SK-N-SH (cell line): ENCODE data around the gene SURF4. TPM values are rescaled to one million over a fixed set of nuclear protein-coding genes. Genes with fewer than 3 reads are reported as not detected.

Experiments used
- CTCF ChIA-PET: fragments of 300-600, 350-600 bp; formaldehyde crosslinking; extraction: SDS; loops from one replicate; lab custom pipeline; 2021; lab: Yijun Ruan, JAX
- POLR2A ChIA-PET: fragments of 350-600 bp; sonication (Branson Sonifier 250); formaldehyde crosslinking; extraction: SDS; loops from one replicate; lab custom pipeline; 2020; ENCODE audit warnings: antibody characterized with exemption, inconsistent platforms; lab: Yijun Ruan, JAX
- DNase-seq: peaks from one replicate; pipeline ENCODE4 v3.0.0; 2012
- H2AFZ ChIP-seq: fragments of 200-600 bp; sonication (generic); 2 replicates; pipeline ENCODE4 v1.8.1; 2016; ENCODE audit warnings: antibody characterized with exemption, mild to moderate bottlenecking, low read depth
- H3F3A ChIP-seq: fragments of 200-600 bp; sonication (generic); replicated peaks from 2 replicates; pipeline ENCODE3; 2016; ENCODE audit warnings: antibody characterized with exemption, mild to moderate bottlenecking; ENCODE audit not compliant: insufficient read depth
- H3K27ac ChIP-seq, 2 experiments: fragments of 200-500 bp in 1 of 2; fragments of 200-600 bp in 1 of 2; sonication (Bioruptor generic) in 1 of 2; sonication (generic), shearing (Covaris generic) in 1 of 2; 2 replicates each; pipeline versions ENCODE4 v1.5.1 to v1.6.1; 2014 to 2016; ENCODE audit warnings: low read depth in 2 of 2, inconsistent platforms in 1 of 2, low read length in 1 of 2, mild to moderate bottlenecking in 1 of 2, mixed read lengths in 1 of 2
- H3K27me3 ChIP-seq: fragments of 200-600 bp; sonication (generic), shearing (Covaris generic); 2 replicates; pipeline ENCODE4 v1.6.1; 2016; ENCODE audit warnings: mixed run types; ENCODE audit not compliant: insufficient read depth
- H3K36me3 ChIP-seq, 2 experiments: fragments of 200-500 bp in 1 of 2; fragments of 200-600 bp in 1 of 2; sonication (Bioruptor generic) in 1 of 2; sonication (generic) in 1 of 2; replicated peaks in 1 of 2; 2 replicates each; pipeline versions ENCODE3 to v1.5.1; 2014 to 2016; ENCODE audit warnings: low read length in 1 of 2, mild to moderate bottlenecking in 1 of 2; ENCODE audit not compliant: insufficient read depth in 2 of 2, control insufficient read depth in 1 of 2
- H3K4me1 ChIP-seq, 2 experiments: fragments of 200-500 bp in 1 of 2; fragments of 200-600 bp in 1 of 2; sonication (Bioruptor generic) in 1 of 2; sonication (generic), shearing (Covaris generic) in 1 of 2; 2 replicates each; pipeline versions ENCODE4 v1.5.1 to v1.6.1; 2014 to 2016; ENCODE audit warnings: low read depth in 1 of 2, low read length in 1 of 2, mixed run types in 1 of 2; ENCODE audit not compliant: insufficient read depth in 2 of 2, control insufficient read depth in 1 of 2
- H3K4me2 ChIP-seq: fragments of 200-600 bp; sonication (generic), shearing (Covaris generic); 2 replicates; pipeline ENCODE4 v1.6.1; 2017; ENCODE audit warnings: mixed run types
- H3K4me3 ChIP-seq, 2 experiments: fragments of 200-500 bp in 1 of 2; fragments of 200-600 bp in 1 of 2; sonication (Bioruptor generic) in 1 of 2; sonication (generic), shearing (Covaris generic) in 1 of 2; 2 replicates each; pipeline versions ENCODE4 v1.5.1 to v1.8.1; 2014 to 2016; ENCODE audit warnings: low read depth in 2 of 2, inconsistent platforms in 1 of 2, low read length in 1 of 2, mild to moderate bottlenecking in 1 of 2, mixed read lengths in 1 of 2, moderate library complexity in 1 of 2
- H3K79me2 ChIP-seq: fragments of 200-600 bp; sonication (generic); 2 replicates; pipeline ENCODE4 v1.8.1; 2017; ENCODE audit warnings: mild to moderate bottlenecking; ENCODE audit not compliant: insufficient read depth
- H3K9ac ChIP-seq: fragments of 200-600 bp; sonication (generic); 2 replicates; pipeline ENCODE4 v1.6.1; 2017; ENCODE audit warnings: mixed run types
- H3K9me2 ChIP-seq: fragments of 200-600 bp; sonication (generic); 2 replicates; pipeline ENCODE4 v1.6.1; 2017; ENCODE audit warnings: mixed run types
- H3K9me3 ChIP-seq: fragments of 200-600 bp; sonication (generic); 2 replicates; pipeline ENCODE4 v1.6.1; 2017; ENCODE audit warnings: mixed run types, mild to moderate bottlenecking, moderate library complexity
- H4K20me1 ChIP-seq: fragments of 200-600 bp; sonication (generic); 2 replicates; pipeline ENCODE4 v1.6.1; 2017; ENCODE audit warnings: mild to moderate bottlenecking, mixed run types; ENCODE audit not compliant: insufficient read depth
- CTCF ChIP-seq: fragments of 200-600 bp; sonication (generic); IDR thresholded peaks from 2 replicates; pipeline ENCODE4 v1.6.1; 2017; ENCODE audit warnings: antibody characterized with exemption, mild to moderate bottlenecking, moderate library complexity
- EP300 ChIP-seq, 2 experiments: IDR thresholded peaks; 2 replicates each; pipeline versions ENCODE4 v1.4.0 to v1.6.1; 2012; ENCODE audit warnings: borderline replicate concordance in 1 of 2, low read depth in 1 of 2, low read length in 1 of 2
- EZH2phosphoT487 ChIP-seq: fragments of 200-600 bp; sonication (generic); IDR thresholded peaks from 2 replicates; pipeline ENCODE4 v1.6.1; 2017; ENCODE audit warnings: low read depth, mixed run types, mild to moderate bottlenecking, antibody characterized with exemption, moderate library complexity, borderline replicate concordance
- FOXM1 ChIP-seq: IDR thresholded peaks from 2 replicates; pipeline ENCODE4 v1.4.0; 2012; ENCODE audit warnings: low read depth, mild to moderate bottlenecking
- IRF3 ChIP-seq: fragments of 150-350 bp; IDR thresholded peaks from 2 replicates; pipeline ENCODE4 v1.6.1; 2016; ENCODE audit warnings: mild to moderate bottlenecking, low read depth, low read length
- MAX ChIP-seq: IDR thresholded peaks from 2 replicates; pipeline ENCODE4 v1.4.0; 2012; ENCODE audit warnings: low read depth
- NFIC ChIP-seq: IDR thresholded peaks from 2 replicates; pipeline ENCODE4 v1.4.0; 2012; ENCODE audit warnings: borderline replicate concordance
- RCOR1 ChIP-seq: fragments of 150-350 bp; IDR thresholded peaks from 2 replicates; pipeline ENCODE4 v1.6.1; 2017; ENCODE audit warnings: antibody characterized with exemption, low read length
- REST ChIP-seq: IDR thresholded peaks from 2 replicates; pipeline ENCODE4 v1.6.1; 2012; ENCODE audit warnings: mild to moderate bottlenecking, low read depth, low read length, moderate library complexity
- RFX5 ChIP-seq: IDR thresholded peaks from 2 replicates; pipeline ENCODE4 v1.6.1; 2012; ENCODE audit warnings: mild to moderate bottlenecking, improper control_type of control experiment, low read length
- RXRA ChIP-seq: IDR thresholded peaks from 2 replicates; pipeline ENCODE4 v1.4.0; 2012; ENCODE audit warnings: low read depth, mild to moderate bottlenecking, borderline replicate concordance
- SMC3 ChIP-seq: IDR thresholded peaks from 2 replicates; pipeline ENCODE4 v1.6.1; 2012; ENCODE audit warnings: low read depth, low read length, improper control_type of control experiment
- TAF1 ChIP-seq: IDR thresholded peaks from 2 replicates; pipeline ENCODE4 v1.6.1; 2012; ENCODE audit warnings: low read depth, mild to moderate bottlenecking, low read length, moderate library complexity, borderline replicate concordance
- USF2 ChIP-seq: fragments of 150-350 bp; IDR thresholded peaks from 2 replicates; pipeline ENCODE4 v1.6.1; 2017; ENCODE audit warnings: antibody characterized with exemption, low read length, low read depth, borderline replicate concordance
- WGBS: methylation state at CpG from one replicate; pipeline ENCODE4 v1.1.6; 2017; ENCODE audit warnings: low lambda C conversion rate; 5-methylcytosine and 5-hydroxymethylcytosine counted together
- polyA plus RNA-seq, 3 experiments: library from polyadenylated mRNA; depleted of rRNA; stranded (reverse); fragments of >200 nt; gene quantifications; 2 replicates each; pipeline ENCODE4 v1.2.3, GENCODE V29; 2012

SURF4 gene
- polyA plus RNA-seq, 1 of the 3 experiments (the other 2 are of a cell fraction) = 165 TPM

GRCh38 chr9:133406480-133407307 is 30.8 kb upstream of the SURF4 start (continued):
- peak; percentile 89 for TF ChIP-seq CTCF
- TF ChIP-seq IRF3 = no peak
- TF ChIP-seq EP300 (IDR thresholded peaks at IDR 0.05; ENCODE audit: borderline replicate concordance in 1 of 2, low read depth in 1 of 2, low read length in 1 of 2) = no peak
- TF ChIP-seq REST = no peak
- no peak for TF ChIP-seq RCOR1
- TF ChIP-seq RXRA = no peak
- TF ChIP-seq MAX = peak; percentile 41; the same call in 1 of the 2 replicates
- TF ChIP-seq TAF1 = no peak

GRCh38 chr9:133405508-133406438 is 29.9 kb upstream of the SURF4 start:
- H3K4me1 ChIP-seq = no peaks in the 10 kb centered on the region
- H3K27me3 ChIP-seq = no peaks in the 10 kb centered on the region
- no peaks in the 10 kb centered on the region for H3K9me2 ChIP-seq
- DNase-seq = no peak
- peaks cover 21 to 45% of the 10 kb centered on the region in 2 experiments for H3K36me3 ChIP-seq
- peaks cover 4% of the 10 kb centered on the region for H3F3A ChIP-seq
- no peak overlapping the region for H3K4me2 ChIP-seq
- H3K79me2 ChIP-seq = no peaks in the 10 kb centered on the region
- H2AFZ ChIP-seq = no peak overlapping the region
- no peak overlapping the region for H3K4me3 ChIP-seq
- 82% methylated on average over 14 of the region's 19 CpGs for whole genome bisulfite sequencing
- H3K27ac ChIP-seq = no peak overlapping the region
- ChIA-PET POLR2A (no interaction called here), CTCF (interaction anchor here (0.6 to 3.0 kb wide), 9 partner anchors 10 to 211 kb away, joined by 3 to 23 read pairs (median 4); partner anchors contain the start of genes REXO4 and STKLD1)
- H4K20me1 ChIP-seq = no peaks in the 10 kb centered on the region
- no peaks in the 10 kb centered on the region for H3K9me3 ChIP-seq
- no peak overlapping the region for H3K9ac ChIP-seq
- TF ChIP-seq REST (no peak), EZH2phosphoT487 (no peak), USF2 (no peak), EP300 (IDR thresholded peaks at IDR 0.05; ENCODE audit: borderline replicate concordance in 1 of 2, low read depth in 1 of 2, low read length in 1 of 2) (no peak), NFIC (no peak), RFX5 (no peak), FOXM1 (no peak), SMC3 (no peak)
